Stimulated activated effector memory CD8-positive, alpha-beta T cell treated with anti-CD3 and anti-CD28 coated beads, Interleukin-12 subunit alpha, Interleukin-12 subunit beta, amount 100 ng/mL, for 72 hours (primary cell): ENCODE data around the gene HOXC11.

Experiments used
- ATAC-seq: fragments of 150-1000 bp; cut with Tn5 transposase; 2 replicates; pipeline ENCODE4 v1.10.0; 2021
- DNase-seq, 2 donors: peaks; one replicate each; pipeline ENCODE4 v3.0.0; 2021 to 2022; ENCODE audit warnings: low spot score in 2 of 2
- H3K27ac Mint-ChIP-seq: one replicate; pipeline ENCODE4 v1.8.0; 2022; ENCODE audit warnings: mild to moderate bottlenecking, mixed read lengths
- H3K36me3 Mint-ChIP-seq: one replicate; pipeline ENCODE4 v1.8.0; 2022; ENCODE audit warnings: mild to moderate bottlenecking, mixed read lengths
- H3K4me1 Mint-ChIP-seq: one replicate; pipeline ENCODE4 v1.8.0; 2022; ENCODE audit warnings: mixed read lengths
- H3K4me3 Mint-ChIP-seq: one replicate; pipeline ENCODE4 v1.8.0; 2022; ENCODE audit warnings: mild to moderate bottlenecking, mixed read lengths
- H3K9me3 Mint-ChIP-seq: one replicate; pipeline ENCODE4 v1.8.0; 2022; ENCODE audit warnings: mixed read lengths

The HOXC11 gene

GRCh38 chr12:53951577-53952334 is 21.2 kb upstream of the HOXC11 start:
- H3K36me3 Mint-ChIP-seq: peaks cover 30% of the 10 kb centered on the region
- ATAC-seq (no peak), DNase-seq (no peak)
- no peak overlapping the region for H3K27ac Mint-ChIP-seq
- H3K4me3 Mint-ChIP-seq: no peak overlapping the region
- peaks cover 43% of the 10 kb centered on the region for H3K4me1 Mint-ChIP-seq
- H3K9me3 Mint-ChIP-seq: no peaks in the 10 kb centered on the region

- DNase-seq (no peak), ATAC-seq (no peak)
- no peaks in the 10 kb centered on the region for H3K9me3 Mint-ChIP-seq
- peaks cover 30% of the 10 kb centered on the region for H3K36me3 Mint-ChIP-seq
- H3K27ac Mint-ChIP-seq: no peak overlapping the region
- H3K4me3 Mint-ChIP-seq: no peak overlapping the region
- H3K4me1 Mint-ChIP-seq: peaks cover 48% of the 10 kb centered on the region
These were observed 20.6 kb upstream of the HOXC11 start for GRCh38 chr12:53952335-53952694.

DNA sequence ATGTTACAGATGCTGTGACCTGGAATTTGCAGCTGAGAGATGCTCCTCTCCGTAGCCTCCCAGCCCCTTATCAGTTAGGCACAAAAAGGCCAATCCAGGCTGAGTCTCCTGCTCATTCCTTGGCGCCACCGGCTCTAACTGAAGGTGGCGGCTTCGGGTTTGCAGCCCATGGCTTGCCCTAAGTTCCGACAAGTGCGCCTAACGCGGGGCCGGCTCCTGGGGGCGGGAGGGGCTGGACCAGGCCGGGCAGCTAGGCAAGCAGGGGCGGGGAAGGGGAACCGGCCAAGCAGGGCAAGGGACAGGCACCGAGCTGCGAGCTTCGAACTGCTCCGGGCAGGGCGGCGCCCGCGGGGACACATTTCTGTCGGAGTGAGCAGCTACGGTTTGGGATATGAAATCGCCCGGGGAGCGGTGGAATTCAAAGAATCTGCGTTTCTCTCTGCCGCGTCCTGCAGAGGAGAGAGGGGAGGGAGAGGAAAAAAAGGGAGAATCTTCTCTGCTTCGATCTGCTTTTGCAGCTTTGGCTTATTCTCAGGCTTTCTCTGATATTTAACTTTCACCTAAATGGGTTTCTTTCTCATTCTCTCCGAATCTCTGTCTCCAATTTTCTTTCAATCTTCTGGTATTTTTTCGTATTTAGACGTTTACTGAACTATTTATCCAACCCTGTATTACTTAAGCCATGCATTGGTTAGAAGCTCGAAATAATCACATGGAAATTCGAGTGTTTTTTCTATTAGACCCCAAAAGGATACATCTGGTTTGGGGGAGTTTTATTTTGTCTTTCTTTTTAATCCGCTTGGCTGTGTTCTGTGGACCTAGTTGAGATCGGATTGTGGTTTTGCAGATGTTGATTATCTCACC is 19.8 kb upstream of the HOXC11 start:
- DNase-seq (no peak), ATAC-seq (no peak)
- H3K4me3 Mint-ChIP-seq: no peak overlapping the region
- no peaks in the 10 kb centered on the region for H3K9me3 Mint-ChIP-seq
- H3K27ac Mint-ChIP-seq: peak overlapping the region; percentile 11
- peaks cover 30% of the 10 kb centered on the region for H3K36me3 Mint-ChIP-seq
- H3K4me1 Mint-ChIP-seq: peaks cover 50% of the 10 kb centered on the region

- no peak overlapping the region for H3K4me3 Mint-ChIP-seq
- H3K27ac Mint-ChIP-seq: peak overlapping the region; percentile 11
- no peak for DNase-seq
- peaks cover 50% of the 10 kb centered on the region for H3K4me1 Mint-ChIP-seq
- H3K36me3 Mint-ChIP-seq: peaks cover 30% of the 10 kb centered on the region
- no peak for ATAC-seq
- H3K9me3 Mint-ChIP-seq: no peaks in the 10 kb centered on the region
These were observed 18.9 kb upstream of the HOXC11 start for GRCh38 chr12:53953831-53954693.

DNA sequence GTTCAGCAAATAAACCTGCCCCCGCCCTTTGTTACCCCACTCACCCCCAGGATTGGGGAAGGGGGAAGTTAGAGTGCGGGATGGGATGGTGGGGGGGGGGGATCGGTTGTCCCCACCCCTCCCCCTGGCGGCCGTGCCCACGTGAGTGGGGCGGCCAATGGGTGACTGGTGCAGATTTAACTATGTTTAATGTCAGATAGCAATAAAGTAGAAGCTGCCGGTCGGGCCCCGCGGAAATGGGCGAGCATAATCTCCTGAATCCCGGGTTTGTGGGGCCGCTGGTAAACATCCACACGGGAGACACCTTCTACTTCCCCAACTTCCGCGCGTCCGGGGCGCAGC is 18.3 kb upstream of the HOXC11 start, which contains the start of gene HOXC12:
Gene HOXC12 (plus strand): TSS at position 210 of the 342 bp plus-strand sequence. CDS start 27 bp downstream, at position 237.
- Mint-ChIP-seq H3K36me3 (peaks cover 30% of the 10 kb centered on the region), H3K9me3 (no peaks in the 10 kb centered on the region), H3K4me1 (peaks cover 51% of the 10 kb centered on the region), H3K4me3 (no peak within 1 kb of the TSS), H3K27ac (peak within 1 kb of the TSS; percentile 11)
- ATAC-seq (no peak), DNase-seq (no peak)

GRCh38 chr12:53955036-53955775 is 17.7 kb upstream of the HOXC11 start:
- H3K4me3 Mint-ChIP-seq: no peak overlapping the region
- peaks cover 55% of the 10 kb centered on the region for H3K4me1 Mint-ChIP-seq
- ATAC-seq: no peak

GRCh38 chr12:53955776-53956250 is 17.1 kb upstream of the HOXC11 start:
- H3K9me3 Mint-ChIP-seq: no peaks in the 10 kb centered on the region
- peaks cover 55% of the 10 kb centered on the region for H3K4me1 Mint-ChIP-seq
- ATAC-seq (no peak), DNase-seq (no peak)
- no peak overlapping the region for H3K4me3 Mint-ChIP-seq
- peaks cover 35% of the 10 kb centered on the region for H3K36me3 Mint-ChIP-seq
- no peak overlapping the region for H3K27ac Mint-ChIP-seq

More at GRCh38 chr12:53955036-53955775, 17.7 kb upstream of the HOXC11 start:
- peaks cover 31% of the 10 kb centered on the region for H3K36me3 Mint-ChIP-seq
- DNase-seq: no peak
- H3K9me3 Mint-ChIP-seq: no peaks in the 10 kb centered on the region
- no peak overlapping the region for H3K27ac Mint-ChIP-seq

GRCh38 chr12:53956251-53956887 is 16.6 kb upstream of the HOXC11 start:
- Mint-ChIP-seq H3K27ac (no peak overlapping the region), H3K9me3 (no peaks in the 10 kb centered on the region), H3K4me3 (no peak overlapping the region), H3K4me1 (peaks cover 50% of the 10 kb centered on the region), H3K36me3 (peaks cover 32% of the 10 kb centered on the region)
- DNase-seq (no peak), ATAC-seq (peak; percentile 52)

DNA sequence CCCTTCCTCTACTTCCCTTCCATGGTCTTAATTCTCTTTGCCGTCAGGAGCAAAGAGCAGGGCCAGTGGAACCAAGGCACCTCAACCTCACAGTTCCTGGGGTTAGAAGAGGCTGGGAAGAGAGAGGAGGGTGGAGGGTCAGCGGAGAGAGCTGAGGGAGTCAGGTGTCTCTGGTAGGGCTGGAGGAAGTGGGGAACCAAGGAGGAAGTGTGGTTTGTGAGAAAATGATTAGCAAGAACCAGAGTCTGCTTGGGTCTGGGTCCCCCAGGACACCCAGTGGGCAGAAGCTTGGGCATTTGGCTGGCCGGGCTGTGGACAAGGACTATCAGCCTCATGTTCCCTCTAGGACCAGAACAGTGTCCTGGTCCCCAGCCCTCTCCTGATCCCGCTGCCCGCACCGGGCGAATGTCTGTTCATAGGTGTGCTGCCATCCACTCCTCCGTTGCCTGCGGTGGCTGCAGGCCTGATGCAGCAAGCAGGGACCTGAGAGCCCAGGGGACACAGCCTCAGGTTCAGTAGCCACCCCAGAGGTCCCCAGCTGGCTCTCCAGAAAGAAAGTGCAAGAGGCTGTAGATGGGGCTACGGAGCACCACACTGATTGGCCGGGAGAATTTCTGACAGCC is 15.9 kb upstream of the HOXC11 start:
- ATAC-seq: no peak
- DNase-seq: no peak
- H3K4me3 Mint-ChIP-seq: no peak overlapping the region
- no peaks in the 10 kb centered on the region for H3K9me3 Mint-ChIP-seq
- H3K4me1 Mint-ChIP-seq: peaks cover 44% of the 10 kb centered on the region
- H3K27ac Mint-ChIP-seq: no peak overlapping the region
- H3K36me3 Mint-ChIP-seq: peaks cover 29% of the 10 kb centered on the region

GRCh38 chr12:53958128-53958527 is 14.8 kb upstream of the HOXC11 start:
- no peak overlapping the region for H3K4me3 Mint-ChIP-seq

DNA sequence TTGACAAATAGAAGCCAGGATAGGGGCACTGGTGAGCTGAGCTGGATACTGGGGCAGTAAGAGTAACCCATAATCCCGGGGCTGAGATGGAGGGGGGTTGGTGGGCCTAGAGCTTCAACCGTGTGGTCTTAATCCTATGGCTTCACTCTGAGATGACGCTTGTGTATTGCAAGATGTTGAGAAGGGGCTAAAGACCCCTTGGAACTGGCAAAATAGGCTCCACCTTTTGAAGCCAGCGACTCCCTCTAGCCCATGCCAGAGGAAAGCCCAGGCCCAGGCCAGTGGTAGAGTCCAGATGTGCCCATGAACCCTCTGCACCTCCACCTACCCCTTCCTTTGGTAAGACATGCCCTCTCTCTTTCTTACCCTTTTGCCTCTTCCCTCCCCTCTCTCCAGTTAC is 13.6 kb upstream of the HOXC11 start:
- H3K4me1 Mint-ChIP-seq: peaks cover 42% of the 10 kb centered on the region
- no peak overlapping the region for H3K4me3 Mint-ChIP-seq
- DNase-seq (no peak), ATAC-seq (no peak)
- no peaks in the 10 kb centered on the region for H3K9me3 Mint-ChIP-seq
- H3K27ac Mint-ChIP-seq: no peak overlapping the region
- H3K36me3 Mint-ChIP-seq: peaks cover 9% of the 10 kb centered on the region

More at GRCh38 chr12:53958128-53958527, 14.8 kb upstream of the HOXC11 start:
- DNase-seq (no peak), ATAC-seq (no peak)
- Mint-ChIP-seq H3K4me1 (peaks cover 40% of the 10 kb centered on the region), H3K9me3 (no peaks in the 10 kb centered on the region), H3K27ac (no peak overlapping the region), H3K36me3 (peaks cover 21% of the 10 kb centered on the region)

- Mint-ChIP-seq H3K36me3 (peaks cover 7% of the 10 kb centered on the region), H3K9me3 (no peaks in the 10 kb centered on the region), H3K4me3 (no peak overlapping the region), H3K27ac (no peak overlapping the region), H3K4me1 (peaks cover 51% of the 10 kb centered on the region)
- no peak for ATAC-seq
- DNase-seq: no peak
These were observed 12.5 kb upstream of the HOXC11 start for GRCh38 chr12:53960187-53961024.
